HEK293T (cell line): ENCODE measurements around the gene GIPR.
A peak's percentile ranks its signal among the peaks of the same experiment; 100 is the strongest.
"Not testable (repeated sequence)": the region's sequence is repeated elsewhere in the genome, so short reads cannot be mapped to it uniquely, and the experiment has no call there.

Experiments
- CTCF ChIA-PET: fragments of 350-600 bp; formaldehyde crosslinking; extraction: SDS; loops from one replicate; lab custom pipeline; 2021; ENCODE audit warnings: antibody characterized with exemption, inconsistent platforms; lab: Yijun Ruan, JAX
- POLR2A ChIA-PET: fragments of 350-600 bp; formaldehyde crosslinking; extraction: SDS; loops from one replicate; lab custom pipeline; 2020; ENCODE audit warnings: antibody characterized with exemption, inconsistent platforms; lab: Yijun Ruan, JAX
- DNase-seq: peaks from one replicate; pipeline ENCODE4 v3.0.0; 2012; ENCODE audit warnings: mixed read lengths; ENCODE audit errors: extremely low spot score
- ARNT ChIP-seq: fragments of 450-650 bp; IDR thresholded peaks from 2 replicates; pipeline ENCODE4 v1.6.1; 2017; ENCODE audit warnings: mild to moderate bottlenecking
- BHLHE40 ChIP-seq: fragments of 450-650 bp; IDR thresholded peaks from 2 replicates; pipeline ENCODE4 v1.6.1; 2016; ENCODE audit warnings: mild to moderate bottlenecking, moderate library complexity, borderline replicate concordance
- CTBP1 ChIP-seq: fragments of 450-650 bp; IDR thresholded peaks from 2 replicates; pipeline ENCODE4 v1.6.1; 2016; ENCODE audit warnings: borderline replicate concordance
- ELF4 ChIP-seq: fragments of 450-650 bp; IDR thresholded peaks from 2 replicates; pipeline ENCODE4 v1.6.1; 2017; ENCODE audit warnings: antibody characterized with exemption
- FOXA1 ChIP-seq: fragments of 450-650 bp; IDR thresholded peaks from 2 replicates; pipeline ENCODE4 v1.6.1; 2016; ENCODE audit warnings: mild to moderate bottlenecking
- FOXK2 ChIP-seq: fragments of 450-650 bp; IDR thresholded peaks from 2 replicates; pipeline ENCODE4 v1.6.1; 2016; ENCODE audit warnings: mild to moderate bottlenecking
- FOXM1 ChIP-seq: fragments of 450-650 bp; IDR thresholded peaks from 2 replicates; pipeline ENCODE4 v1.6.1; 2017; ENCODE audit warnings: mild to moderate bottlenecking, borderline replicate concordance
- HDGF ChIP-seq: fragments of 450-650 bp; IDR thresholded peaks from 2 replicates; pipeline ENCODE4 v1.6.1; 2017; ENCODE audit warnings: antibody characterized with exemption, borderline replicate concordance
- L3MBTL2 ChIP-seq: fragments of 450-650 bp; conservative IDR thresholded peaks from 2 replicates; pipeline ENCODE4 v1.6.1; 2016; ENCODE audit warnings: mild to moderate bottlenecking
- LEF1 ChIP-seq: fragments of 450-650 bp; IDR thresholded peaks from 2 replicates; pipeline ENCODE4 v1.6.1; 2017; ENCODE audit warnings: mild to moderate bottlenecking, borderline replicate concordance
- NFRKB ChIP-seq: fragments of 450-650 bp; IDR thresholded peaks from 2 replicates; pipeline ENCODE4 v1.6.1; 2016; ENCODE audit warnings: mild to moderate bottlenecking, moderate library complexity
- PKNOX1 ChIP-seq: fragments of 450-650 bp; IDR thresholded peaks from 2 replicates; pipeline ENCODE4 v1.6.1; 2016
- SP1 ChIP-seq: fragments of 450-650 bp; IDR thresholded peaks from 2 replicates; pipeline ENCODE4 v1.6.1; 2017
- SUZ12 ChIP-seq: fragments of 450-650 bp; IDR thresholded peaks from 2 replicates; pipeline ENCODE4 v1.6.1; 2016; ENCODE audit warnings: mild to moderate bottlenecking
- TARDBP ChIP-seq: fragments of 450-650 bp; IDR thresholded peaks from 2 replicates; pipeline ENCODE4 v1.6.1; 2016
- ZNF384 ChIP-seq: fragments of 450-650 bp; IDR thresholded peaks from 2 replicates; pipeline ENCODE4 v1.6.1; 2016

Gene GIPR

GRCh38 chr19:45667620-45668341 is at the start of gene GIPR:
TSS of gene GIPR (plus strand) at chr19:45668221. CDS start at chr19:45669521, 1,300 bp downstream.
- TF ChIP-seq TARDBP (no peak), PKNOX1 (peak; percentile 72), BHLHE40 (no peak), ZNF384 (no peak), ARNT (no peak)
- CTCF ChIA-PET: no interaction called here
- POLR2A ChIA-PET: interaction anchor here (0.9 to 1.8 kb wide), 2 partner anchors 10 to 24 kb away, joined by 4 to 7 read pairs; partner anchors contain the start of genes QPCTL and SNRPD2
- DNase-seq: no peak

- TF ChIP-seq TARDBP: no peak
- TF ChIP-seq BHLHE40: no peak
- no peak for TF ChIP-seq ZNF384
- TF ChIP-seq ELF4: no peak
- no peak for TF ChIP-seq FOXM1
- no peak for TF ChIP-seq FOXK2
- TF ChIP-seq LEF1: no peak
- no peak for TF ChIP-seq PKNOX1
- no peak for TF ChIP-seq SP1
- TF ChIP-seq FOXA1: no peak
- TF ChIP-seq NFRKB: no peak
- TF ChIP-seq L3MBTL2: no peak
- ChIA-PET POLR2A (interaction anchor here (0.7 kb wide), 1 partner anchor 9 kb away, joined by 3 read pairs; no protein-coding TSS in a partner anchor), CTCF (no interaction called here)
- no peak for DNase-seq
These were observed 46.6 kb upstream of the GIPR start for GRCh38 chr19:45621389-45621788.

GRCh38 chr19:45621976-45622503 is 46.0 kb upstream of the GIPR start:
- POLR2A ChIA-PET: no interaction called here
- DNase-seq: no peak
- CTCF ChIA-PET: no interaction called here
- TF ChIP-seq PKNOX1 (no peak), TARDBP (no peak), ZNF384 (no peak), FOXK2 (no peak), LEF1 (no peak), SP1 (no peak), SUZ12 (no peak), FOXM1 (no peak), L3MBTL2 (no peak), ARNT (no peak), FOXA1 (no peak)

GRCh38 chr19:45623984-45624383 is 44.0 kb upstream of the GIPR start:
- no peak for TF ChIP-seq TARDBP
- TF ChIP-seq L3MBTL2: no peak
- TF ChIP-seq ELF4: no peak
- TF ChIP-seq CTBP1: no peak
- no peak for TF ChIP-seq BHLHE40
- TF ChIP-seq HDGF: no peak
- no peak for TF ChIP-seq ZNF384
- TF ChIP-seq LEF1: no peak
- TF ChIP-seq FOXK2: no peak
- TF ChIP-seq FOXA1: no peak
- no peak for TF ChIP-seq PKNOX1
- TF ChIP-seq ARNT: no peak
- TF ChIP-seq SP1: no peak
- TF ChIP-seq SUZ12: no peak
- no peak for TF ChIP-seq NFRKB
- no peak for TF ChIP-seq FOXM1
- CTCF ChIA-PET: no interaction called here
- DNase-seq: no peak
- POLR2A ChIA-PET: no interaction called here

- CTCF ChIA-PET: not testable (repeated sequence)
These were observed 39.8 kb upstream of the GIPR start for GRCh38 chr19:45628219-45628618.

GRCh38 chr19:45629704-45630103 is 38.3 kb upstream of the GIPR start:
- TF ChIP-seq CTBP1 (no peak), PKNOX1 (no peak), FOXK2 (no peak), L3MBTL2 (no peak), SP1 (no peak), NFRKB (no peak), FOXA1 (no peak)
- DNase-seq: no peak
- ChIA-PET POLR2A (no interaction called here), CTCF (no interaction called here)

More at GRCh38 chr19:45628219-45628618, 39.8 kb upstream of the GIPR start:
- DNase-seq, POLR2A ChIA-PET: not testable (repeated sequence)
